ENCODE data around the gene FGF2.
"Not testable (repeated sequence)": the region's sequence is repeated elsewhere in the genome, so short reads cannot be mapped to it uniquely, and the experiment has no call there.

Gene FGF2

DNA sequence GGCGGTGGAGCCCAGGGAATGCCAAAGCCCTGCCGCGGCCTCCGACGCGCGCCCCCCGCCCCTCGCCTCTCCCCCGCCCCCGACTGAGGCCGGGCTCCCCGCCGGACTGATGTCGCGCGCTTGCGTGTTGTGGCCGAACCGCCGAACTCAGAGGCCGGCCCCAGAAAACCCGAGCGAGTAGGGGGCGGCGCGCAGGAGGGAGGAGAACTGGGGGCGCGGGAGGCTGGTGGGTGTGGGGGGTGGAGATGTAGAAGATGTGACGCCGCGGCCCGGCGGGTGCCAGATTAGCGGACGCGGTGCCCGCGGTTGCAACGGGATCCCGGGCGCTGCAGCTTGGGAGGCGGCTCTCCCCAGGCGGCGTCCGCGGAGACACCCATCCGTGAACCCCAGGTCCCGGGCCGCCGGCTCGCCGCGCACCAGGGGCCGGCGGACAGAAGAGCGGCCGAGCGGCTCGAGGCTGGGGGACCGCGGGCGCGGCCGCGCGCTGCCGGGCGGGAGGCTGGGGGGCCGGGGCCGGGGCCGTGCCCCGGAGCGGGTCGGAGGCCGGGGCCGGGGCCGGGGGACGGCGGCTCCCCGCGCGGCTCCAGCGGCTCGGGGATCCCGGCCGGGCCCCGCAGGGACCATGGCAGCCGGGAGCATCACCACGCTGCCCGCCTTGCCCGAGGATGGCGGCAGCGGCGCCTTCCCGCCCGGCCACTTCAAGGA lies at the start of gene FGF2:
FGF2 (plus strand) TSS at position 279 of the 705 bp plus-strand sequence; CDS start at position 623, 344 bp downstream.
- Mint-ChIP-seq H3K9me3 (no peaks in the 10 kb centered on the region), H3K4me3 (peak within 1 kb of the TSS; percentile 79), H3K27ac (peak within 1 kb of the TSS; percentile 72), H3K4me1 (ENCODE audit: low read depth) (peaks cover 20% of the 10 kb centered on the region), H3K36me3 (ENCODE audit: low read depth) (peaks cover 3% of the 10 kb centered on the region), H3K27me3 (ENCODE audit: low read depth) (peaks cover 66% of the 10 kb centered on the region)

DNA sequence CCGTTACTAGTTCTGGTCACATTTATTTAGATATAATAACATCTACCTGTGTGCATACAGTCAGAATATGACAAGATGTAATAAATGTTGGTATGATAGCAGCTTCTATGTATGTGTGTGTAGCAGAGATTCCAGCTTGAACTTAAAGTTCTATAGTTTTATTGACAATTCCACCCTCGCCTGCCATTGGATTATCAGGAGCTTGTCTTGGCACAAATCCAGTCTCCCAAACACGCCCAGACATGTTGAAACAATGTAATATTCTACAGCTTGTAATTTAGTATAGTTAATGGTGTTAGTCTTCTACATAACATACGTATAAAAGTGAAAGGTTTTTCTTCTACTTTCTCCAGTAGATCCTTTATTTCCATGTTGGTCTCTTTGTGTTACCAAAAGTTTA lies 49.7 kb upstream of the FGF2 start:
- Mint-ChIP-seq H3K4me1 (ENCODE audit: low read depth) (no peaks in the 10 kb centered on the region), H3K27me3 (ENCODE audit: low read depth) (peaks cover 10% of the 10 kb centered on the region), H3K4me3 (no peak overlapping the region), H3K27ac (no peak overlapping the region), H3K9me3 (no peaks in the 10 kb centered on the region), H3K36me3 (ENCODE audit: low read depth) (no peaks in the 10 kb centered on the region)

- Mint-ChIP-seq H3K27me3 (ENCODE audit: low read depth) (peaks cover 14% of the 10 kb centered on the region), H3K36me3 (ENCODE audit: low read depth) (no peaks in the 10 kb centered on the region), H3K27ac (no peak overlapping the region), H3K4me1 (ENCODE audit: low read depth) (peaks cover 1% of the 10 kb centered on the region), H3K9me3 (no peaks in the 10 kb centered on the region), H3K4me3 (no peak overlapping the region)
Observed at GRCh38 chr4:122777846-122778673, 48.6 kb upstream of the FGF2 start.

GRCh38 chr4:122781486-122781885 lies 45.1 kb upstream of the FGF2 start:
- no peak overlapping the region for H3K27ac Mint-ChIP-seq
- H3K4me1 Mint-ChIP-seq (ENCODE audit: low read depth) = peaks cover 28% of the 10 kb centered on the region
- peaks cover 5% of the 10 kb centered on the region for H3K36me3 Mint-ChIP-seq (ENCODE audit: low read depth)

DNA sequence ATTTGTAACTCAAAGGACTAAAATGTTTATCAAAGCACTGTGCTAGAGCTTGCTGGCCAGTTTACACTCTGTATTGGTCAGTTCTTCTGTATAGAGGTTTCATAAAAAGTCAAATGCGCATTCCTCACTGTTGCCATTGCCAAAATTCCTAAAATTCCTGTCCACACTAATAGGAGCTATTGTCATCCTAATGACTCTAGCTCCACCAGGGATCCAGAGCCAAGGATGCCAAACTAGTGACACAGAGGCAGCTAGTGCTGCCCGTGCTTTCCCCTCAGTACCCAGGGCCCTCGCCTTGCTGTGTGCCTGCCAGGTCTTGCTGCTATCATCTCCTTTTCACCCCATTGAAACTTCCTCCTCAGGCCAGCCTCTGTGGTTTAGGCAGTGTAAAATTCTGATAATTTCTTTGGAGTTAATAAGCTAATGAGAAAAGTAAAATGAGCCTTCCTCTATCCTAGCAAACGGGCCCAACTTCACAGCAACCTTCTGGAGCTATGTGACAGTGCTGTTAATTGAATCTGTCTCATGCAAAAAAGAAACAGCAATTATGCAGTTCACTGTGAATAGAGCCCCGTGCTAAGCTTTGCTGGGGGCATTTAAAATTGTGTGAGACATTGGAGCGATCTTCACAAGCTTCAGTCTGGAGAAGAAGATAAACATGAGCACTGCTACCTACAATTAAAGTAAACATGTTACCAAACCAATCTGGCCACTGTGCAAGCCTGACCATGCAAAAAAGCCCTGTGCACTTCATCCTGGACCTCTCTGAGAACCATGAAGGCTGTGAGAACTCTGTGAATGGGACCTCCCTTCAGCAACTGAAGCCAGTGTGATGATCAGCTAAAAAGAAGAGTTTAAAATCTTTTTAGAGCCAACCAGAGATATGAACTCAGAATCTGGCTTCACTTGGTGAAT lies 43.1 kb upstream of the FGF2 start:
- Mint-ChIP-seq H3K27ac (no peak overlapping the region), H3K4me1 (ENCODE audit: low read depth) (peaks cover 30% of the 10 kb centered on the region), H3K27me3 (ENCODE audit: low read depth) (peaks cover 11% of the 10 kb centered on the region), H3K36me3 (ENCODE audit: low read depth) (peaks cover 5% of the 10 kb centered on the region), H3K9me3 (peaks cover 13% of the 10 kb centered on the region), H3K4me3 (no peak overlapping the region)

More at GRCh38 chr4:122781486-122781885, 45.1 kb upstream of the FGF2 start:
- H3K9me3 Mint-ChIP-seq = peaks cover 13% of the 10 kb centered on the region
- H3K27me3 Mint-ChIP-seq (ENCODE audit: low read depth) = peaks cover 11% of the 10 kb centered on the region
- no peak overlapping the region for H3K4me3 Mint-ChIP-seq

- peaks cover 13% of the 10 kb centered on the region for H3K9me3 Mint-ChIP-seq
- H3K27me3 Mint-ChIP-seq (ENCODE audit: low read depth) = peaks cover 11% of the 10 kb centered on the region
Observed at GRCh38 chr4:122784261-122784660, 42.4 kb upstream of the FGF2 start.

DNA sequence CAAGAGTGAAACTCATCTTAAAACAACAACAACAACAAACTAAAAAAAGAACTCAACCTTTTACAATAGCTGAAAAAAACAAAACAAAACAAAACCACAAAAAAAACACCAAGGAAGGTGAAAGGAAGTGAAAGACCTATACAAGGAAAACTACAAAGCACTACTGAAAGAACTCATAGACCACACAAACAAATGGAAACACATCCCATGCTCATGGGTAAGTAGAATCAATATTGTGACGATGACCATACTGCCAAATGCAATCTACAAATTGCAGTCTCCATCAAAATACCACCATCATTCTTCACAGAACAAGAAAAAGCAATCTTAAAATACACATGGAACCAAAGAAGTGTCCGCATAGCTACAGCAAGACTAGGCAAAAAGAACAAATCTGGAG lies 41.5 kb upstream of the FGF2 start:
- H3K4me1 Mint-ChIP-seq (ENCODE audit: low read depth) = peaks cover 30% of the 10 kb centered on the region
- peaks cover 11% of the 10 kb centered on the region for H3K27me3 Mint-ChIP-seq (ENCODE audit: low read depth)
- H3K36me3 Mint-ChIP-seq (ENCODE audit: low read depth) = peaks cover 5% of the 10 kb centered on the region
- peak overlapping the region; percentile 50 for H3K4me3 Mint-ChIP-seq
- peaks cover 13% of the 10 kb centered on the region for H3K9me3 Mint-ChIP-seq
- H3K27ac Mint-ChIP-seq = peak overlapping the region; percentile 38

More at GRCh38 chr4:122784261-122784660, 42.4 kb upstream of the FGF2 start:
- H3K36me3 Mint-ChIP-seq (ENCODE audit: low read depth) = peaks cover 5% of the 10 kb centered on the region
- H3K4me1 Mint-ChIP-seq (ENCODE audit: low read depth) = peaks cover 30% of the 10 kb centered on the region
- no peak overlapping the region for H3K4me3 Mint-ChIP-seq
- no peak overlapping the region for H3K27ac Mint-ChIP-seq

DNA sequence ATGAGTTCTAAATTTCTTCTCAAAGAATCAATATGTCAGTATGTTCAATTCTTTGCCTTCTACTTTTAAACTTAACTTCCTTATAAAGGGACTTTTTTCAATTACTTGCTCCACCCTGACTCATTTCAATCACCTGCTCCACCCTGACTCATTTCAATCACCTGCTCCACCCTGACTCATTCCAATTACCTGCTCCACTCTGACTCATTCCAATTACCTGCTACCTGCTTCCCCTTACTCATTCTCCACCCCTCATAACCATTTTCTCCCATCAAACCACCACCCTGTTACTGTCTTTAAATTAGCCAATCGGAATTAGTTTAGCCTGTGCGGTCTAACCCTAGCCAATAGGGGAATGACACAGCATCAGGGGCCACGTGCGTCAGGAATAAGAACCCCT lies 40.3 kb upstream of the FGF2 start:
- Mint-ChIP-seq H3K27ac (peak overlapping the region; percentile 0), H3K9me3 (peaks cover 13% of the 10 kb centered on the region), H3K4me1 (ENCODE audit: low read depth) (peaks cover 30% of the 10 kb centered on the region), H3K27me3 (ENCODE audit: low read depth) (peaks cover 11% of the 10 kb centered on the region), H3K4me3 (peak overlapping the region; percentile 3)
- H3K36me3 Mint-ChIP-seq (ENCODE audit: low read depth) = not testable (repeated sequence)

DNA sequence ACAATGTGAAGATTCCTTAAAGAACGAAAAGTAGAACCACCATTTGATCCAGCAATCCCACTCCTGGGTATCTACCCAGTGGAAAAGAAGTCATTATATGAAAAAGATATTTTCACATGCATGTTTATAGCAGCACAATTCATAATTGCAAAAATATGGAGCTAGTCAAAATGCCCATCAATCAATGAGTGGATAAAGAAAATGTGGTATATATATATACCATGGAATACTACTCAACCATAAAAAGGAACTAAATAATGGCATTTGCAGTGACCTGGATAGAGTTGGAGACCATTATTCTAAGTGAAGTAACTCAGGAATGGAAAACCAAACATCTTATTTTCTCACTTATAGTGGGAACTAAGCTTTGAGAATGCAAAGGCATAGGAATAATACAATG lies 39.7 kb upstream of the FGF2 start:
- H3K27me3 Mint-ChIP-seq (ENCODE audit: low read depth); H3K36me3 Mint-ChIP-seq (ENCODE audit: low read depth); H3K27ac Mint-ChIP-seq; H3K4me3 Mint-ChIP-seq: not testable (repeated sequence)
- Mint-ChIP-seq H3K4me1 (ENCODE audit: low read depth) (peaks cover 30% of the 10 kb centered on the region), H3K9me3 (peaks cover 13% of the 10 kb centered on the region)

GRCh38 chr4:122787940-122788339 lies 38.7 kb upstream of the FGF2 start:
- Mint-ChIP-seq H3K4me1 (ENCODE audit: low read depth) (peaks cover 29% of the 10 kb centered on the region), H3K36me3 (ENCODE audit: low read depth) (peaks cover 5% of the 10 kb centered on the region), H3K27ac (no peak overlapping the region), H3K9me3 (peaks cover 13% of the 10 kb centered on the region), H3K27me3 (ENCODE audit: low read depth) (peaks cover 3% of the 10 kb centered on the region), H3K4me3 (no peak overlapping the region)

DNA sequence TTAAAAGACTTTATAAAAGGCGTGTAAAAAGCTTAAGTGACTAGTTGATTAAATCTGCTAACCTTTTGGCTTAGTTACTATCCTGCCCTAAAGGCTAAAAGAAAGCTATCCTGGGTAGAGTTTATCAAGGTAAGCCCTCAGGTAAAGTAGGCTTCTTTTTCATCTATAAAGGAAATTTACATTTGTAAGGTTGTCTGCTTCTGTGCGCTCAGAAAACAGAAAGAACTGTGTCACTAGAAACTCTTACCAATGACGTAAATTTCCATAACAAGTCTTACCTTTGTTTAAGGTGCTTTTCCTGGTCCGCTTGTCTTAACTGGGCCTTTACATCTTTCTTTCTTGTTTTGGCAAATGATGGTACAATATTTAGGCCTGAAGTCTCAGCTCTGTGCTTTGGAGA lies 37.7 kb upstream of the FGF2 start:
- Mint-ChIP-seq H3K4me3 (no peak overlapping the region), H3K4me1 (ENCODE audit: low read depth) (peaks cover 22% of the 10 kb centered on the region), H3K27me3 (ENCODE audit: low read depth) (peaks cover 3% of the 10 kb centered on the region), H3K27ac (no peak overlapping the region), H3K36me3 (ENCODE audit: low read depth) (peaks cover 2% of the 10 kb centered on the region), H3K9me3 (peaks cover 13% of the 10 kb centered on the region)

DNA sequence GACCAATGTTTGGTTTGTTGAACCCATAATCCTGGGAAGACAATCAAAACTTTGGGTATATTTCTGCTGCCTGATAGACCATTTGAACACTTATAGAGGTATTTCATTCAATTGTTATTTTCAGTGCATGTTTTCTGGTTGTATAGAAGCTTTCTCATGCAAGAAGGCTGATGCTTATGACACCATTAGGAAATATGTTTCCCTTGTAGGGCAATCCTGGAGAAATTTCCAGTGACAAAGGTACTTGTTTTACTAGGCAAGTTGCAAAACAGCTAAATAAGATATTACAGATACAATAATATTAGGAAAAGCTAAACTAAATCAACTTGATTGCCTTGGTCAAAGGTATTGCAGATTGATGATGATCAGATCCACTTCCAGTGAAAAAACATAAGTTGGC lies 32.8 kb upstream of the FGF2 start:
- Mint-ChIP-seq H3K4me1 (ENCODE audit: low read depth) (peaks cover 7% of the 10 kb centered on the region), H3K27ac (no peak overlapping the region), H3K9me3 (no peaks in the 10 kb centered on the region), H3K36me3 (ENCODE audit: low read depth) (no peaks in the 10 kb centered on the region), H3K4me3 (no peak overlapping the region), H3K27me3 (ENCODE audit: low read depth) (no peaks in the 10 kb centered on the region)

DNA sequence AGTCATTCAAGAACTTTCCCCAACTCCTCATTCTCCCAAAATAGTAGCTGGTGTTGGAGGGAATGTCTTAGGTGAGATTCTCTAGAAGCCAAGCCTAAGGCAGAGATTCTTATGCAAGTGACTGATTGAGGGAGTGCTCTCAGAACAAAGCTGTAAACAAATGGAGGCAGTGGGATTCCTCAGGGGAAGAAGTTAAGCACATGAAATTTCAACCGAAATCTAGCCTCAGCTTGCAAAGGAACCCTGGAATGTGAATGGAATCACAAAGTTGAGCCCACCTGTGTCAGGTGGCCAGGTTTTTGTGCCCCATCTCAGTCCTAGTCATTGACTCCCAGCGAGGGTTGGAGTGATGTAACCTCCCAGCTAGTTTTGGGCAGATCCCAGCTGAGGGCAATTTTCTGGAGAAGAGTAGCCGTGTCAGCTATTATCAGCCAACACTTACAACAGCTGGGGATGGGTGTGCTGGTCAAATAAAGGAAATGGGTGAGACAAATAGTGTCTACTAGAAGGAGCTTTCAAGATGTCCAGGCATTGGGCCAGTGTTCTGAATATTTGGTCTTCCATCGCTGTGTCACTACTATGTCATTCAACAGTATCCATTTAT lies 29.7 kb upstream of the FGF2 start:
- H3K27ac Mint-ChIP-seq = no peak overlapping the region
- no peak overlapping the region for H3K4me3 Mint-ChIP-seq
- H3K4me1 Mint-ChIP-seq (ENCODE audit: low read depth) = peaks cover 7% of the 10 kb centered on the region

More for the DNA sequence above, 29.7 kb upstream of the FGF2 start:
- Mint-ChIP-seq H3K27me3 (ENCODE audit: low read depth) (no peaks in the 10 kb centered on the region), H3K9me3 (no peaks in the 10 kb centered on the region), H3K36me3 (ENCODE audit: low read depth) (no peaks in the 10 kb centered on the region)
